ENCODE data around the gene PLEKHJ1.

PLEKHJ1 gene

DNA sequence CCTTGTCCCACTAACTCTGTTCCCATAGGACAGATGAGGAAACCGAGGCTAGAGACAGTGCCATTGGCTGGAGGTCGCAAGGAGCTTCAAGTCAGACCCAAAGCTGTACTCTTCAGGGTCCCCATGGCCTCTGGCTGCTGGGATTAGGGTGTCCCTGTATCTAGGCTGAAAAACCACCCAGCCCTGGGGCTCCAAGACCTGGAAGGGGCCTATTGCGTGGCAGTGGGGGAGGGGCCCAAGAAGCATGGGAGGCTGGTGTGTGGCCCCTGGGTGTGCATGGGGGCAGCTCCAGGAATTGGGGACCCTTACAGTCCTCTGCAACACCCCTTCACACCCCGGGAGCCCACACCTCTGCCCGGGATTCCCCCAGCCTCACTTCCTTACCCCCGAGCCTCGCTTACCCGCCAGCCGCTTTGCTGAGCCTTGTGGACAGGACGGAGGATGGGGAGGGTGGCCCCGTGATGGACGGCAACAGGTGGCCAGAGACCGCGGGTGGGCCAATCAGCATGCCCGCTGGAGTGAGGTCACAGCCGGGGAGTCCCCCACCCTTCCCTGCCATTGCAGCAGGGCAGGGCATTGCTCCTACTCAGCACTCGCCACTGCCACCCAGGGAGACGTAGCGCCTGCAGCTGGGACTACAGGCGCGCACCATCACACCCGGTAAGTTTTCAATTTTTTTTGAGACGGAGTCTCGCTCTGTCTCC, 20.0 kb upstream of the PLEKHJ1 start, which contains the start of gene JSRP1:
JSRP1 (minus strand) TSS at position 436 of the 704 bp plus-strand sequence. CDS start 1,103 bp downstream, outside the sequence.
- Histone ChIP-seq H3K9me3 (ENCODE audit: insufficient read depth, low read length) (no peaks in the 10 kb centered on the region), H2AFZ (ENCODE audit: low read depth, low read length) (peak within 1 kb of the TSS; percentile 84; the same call in 1 of the 2 replicates), H3K9ac (ENCODE audit: low read length) (peak within 1 kb of the TSS; percentile 59), H3K36me3 (replicated peaks; ENCODE audit: low read depth, low read length) (peaks cover 7% of the 10 kb centered on the region), H3K4me1 (ENCODE audit: low read length) (peaks cover 29% of the 10 kb centered on the region), H4K20me1 (ENCODE audit: insufficient read depth, low read length) (no peaks in the 10 kb centered on the region), H3K79me2 (ENCODE audit: low read length) (no peaks in the 10 kb centered on the region), H3K4me2 (ENCODE audit: low read length) (peak within 1 kb of the TSS; percentile 85), H3K27me3 (ENCODE audit: low read depth, low read length) (no peaks in the 10 kb centered on the region), H3K4me3 (ENCODE audit: low read length) (peak within 1 kb of the TSS; percentile 79), H3K27ac (ENCODE audit: low read length) (peak within 1 kb of the TSS; percentile 2; the same call in 1 of the 2 replicates)
- TF ChIP-seq, protein P1, sequence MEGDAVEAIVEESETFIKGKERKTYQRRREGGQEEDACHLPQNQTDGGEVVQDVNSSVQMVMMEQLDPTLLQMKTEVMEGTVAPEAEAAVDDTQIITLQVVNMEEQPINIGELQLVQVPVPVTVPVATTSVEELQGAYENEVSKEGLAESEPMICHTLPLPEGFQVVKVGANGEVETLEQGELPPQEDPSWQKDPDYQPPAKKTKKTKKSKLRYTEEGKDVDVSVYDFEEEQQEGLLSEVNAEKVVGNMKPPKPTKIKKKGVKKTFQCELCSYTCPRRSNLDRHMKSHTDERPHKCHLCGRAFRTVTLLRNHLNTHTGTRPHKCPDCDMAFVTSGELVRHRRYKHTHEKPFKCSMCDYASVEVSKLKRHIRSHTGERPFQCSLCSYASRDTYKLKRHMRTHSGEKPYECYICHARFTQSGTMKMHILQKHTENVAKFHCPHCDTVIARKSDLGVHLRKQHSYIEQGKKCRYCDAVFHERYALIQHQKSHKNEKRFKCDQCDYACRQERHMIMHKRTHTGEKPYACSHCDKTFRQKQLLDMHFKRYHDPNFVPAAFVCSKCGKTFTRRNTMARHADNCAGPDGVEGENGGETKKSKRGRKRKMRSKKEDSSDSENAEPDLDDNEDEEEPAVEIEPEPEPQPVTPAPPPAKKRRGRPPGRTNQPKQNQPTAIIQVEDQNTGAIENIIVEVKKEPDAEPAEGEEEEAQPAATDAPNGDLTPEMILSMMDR (IDR thresholded peaks at IDR 0.05; ENCODE audit: low read depth, low read length) = peak; percentile 12; the same call in 1 of the 2 replicates
- TF ChIP-seq EZH2phosphoT487 (IDR thresholded peaks at IDR 0.05; ENCODE audit: low read depth) = no peak

- Histone ChIP-seq H3K79me2 (ENCODE audit: low read length) (no peaks in the 10 kb centered on the region), H2AFZ (ENCODE audit: low read depth, low read length) (no peak overlapping the region), H3K9me3 (ENCODE audit: insufficient read depth, low read length) (no peaks in the 10 kb centered on the region), H3K36me3 (replicated peaks; ENCODE audit: low read depth, low read length) (peaks cover 11% of the 10 kb centered on the region), H3K27me3 (ENCODE audit: low read depth, low read length) (no peaks in the 10 kb centered on the region), H3K4me3 (ENCODE audit: low read length) (peak overlapping the region; percentile 79), H3K9ac (ENCODE audit: low read length) (peak overlapping the region; percentile 59; the same call in 1 of the 2 replicates), H4K20me1 (ENCODE audit: insufficient read depth, low read length) (no peaks in the 10 kb centered on the region), H3K4me1 (ENCODE audit: low read length) (peaks cover 29% of the 10 kb centered on the region), H3K4me2 (ENCODE audit: low read length) (peak overlapping the region; percentile 85), H3K27ac (ENCODE audit: low read length) (no peak overlapping the region; the same call in 1 of the 2 replicates)
- TF ChIP-seq, protein P1 (IDR thresholded peaks at IDR 0.05; ENCODE audit: low read depth, low read length) = no peak
- TF ChIP-seq EZH2phosphoT487 (IDR thresholded peaks at IDR 0.05; ENCODE audit: low read depth) = no peak
These were observed 19.1 kb upstream of the PLEKHJ1 start for GRCh38 chr19:2255112-2255845.

DNA sequence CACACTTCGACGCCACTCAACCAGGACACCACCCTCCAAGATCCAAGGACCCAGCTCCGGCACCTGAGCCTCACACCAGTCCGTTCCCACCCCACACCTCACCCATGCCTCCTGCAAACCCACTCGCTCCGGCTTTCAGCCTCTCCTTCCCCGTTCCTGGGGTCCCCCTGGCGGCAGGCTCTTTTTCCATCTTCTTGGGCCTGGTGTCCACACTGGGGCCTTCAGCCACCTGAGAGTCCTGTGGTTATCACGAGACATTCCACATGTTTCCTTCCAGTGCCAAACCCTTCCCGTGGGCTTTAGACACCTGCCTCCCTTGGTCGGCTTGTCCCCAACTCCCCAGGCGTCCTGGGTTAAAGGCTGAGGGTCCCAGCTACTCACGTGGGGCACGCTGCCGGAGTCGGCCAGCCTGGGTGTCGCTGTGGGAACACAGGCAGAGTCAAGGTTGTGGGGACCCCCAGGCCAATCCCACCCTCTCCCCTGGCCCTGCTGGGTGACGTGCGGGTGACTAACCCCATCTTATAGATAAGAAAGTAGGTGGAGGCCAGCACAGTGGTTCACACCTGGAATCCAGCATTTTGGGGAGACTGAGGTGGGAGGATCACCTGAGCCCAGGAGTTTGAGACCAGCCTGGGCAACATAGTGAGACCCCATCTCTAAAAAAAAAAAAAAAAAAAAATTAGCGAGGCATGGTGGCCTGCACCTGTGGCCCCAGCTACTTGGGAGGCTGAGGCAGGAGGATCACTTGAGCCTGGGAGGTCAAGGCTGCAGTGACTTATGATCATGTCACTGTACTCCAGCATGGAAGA, 18.1 kb upstream of the PLEKHJ1 start:
- no peaks in the 10 kb centered on the region for H4K20me1 ChIP-seq (ENCODE audit: insufficient read depth, low read length)
- H3K9me3 ChIP-seq (ENCODE audit: insufficient read depth, low read length) = no peaks in the 10 kb centered on the region
- no peaks in the 10 kb centered on the region for H3K79me2 ChIP-seq (ENCODE audit: low read length)
- no peak overlapping the region for H2AFZ ChIP-seq (ENCODE audit: low read depth, low read length)
- H3K9ac ChIP-seq (ENCODE audit: low read length) = no peak overlapping the region
- peaks cover 29% of the 10 kb centered on the region for H3K4me1 ChIP-seq (ENCODE audit: low read length)
- no peak overlapping the region for H3K4me3 ChIP-seq (ENCODE audit: low read length)
- TF ChIP-seq EZH2phosphoT487 (IDR thresholded peaks at IDR 0.05; ENCODE audit: low read depth) = no peak
- H3K27me3 ChIP-seq (ENCODE audit: low read depth, low read length) = no peaks in the 10 kb centered on the region
- no peak overlapping the region for H3K4me2 ChIP-seq (ENCODE audit: low read length)
- H3K36me3 ChIP-seq (replicated peaks; ENCODE audit: low read depth, low read length) = peaks cover 18% of the 10 kb centered on the region
- no peak overlapping the region for H3K27ac ChIP-seq (ENCODE audit: low read length)

- Histone ChIP-seq H3K9me3 (ENCODE audit: insufficient read depth, low read length) (no peaks in the 10 kb centered on the region), H3K27ac (ENCODE audit: low read length) (no peak overlapping the region), H3K79me2 (ENCODE audit: low read length) (no peaks in the 10 kb centered on the region), H3K4me3 (ENCODE audit: low read length) (no peak overlapping the region), H3K36me3 (replicated peaks; ENCODE audit: low read depth, low read length) (peaks cover 22% of the 10 kb centered on the region), H4K20me1 (ENCODE audit: insufficient read depth, low read length) (peaks cover 4% of the 10 kb centered on the region; the same call in 1 of the 2 replicates), H3K27me3 (ENCODE audit: low read depth, low read length) (no peaks in the 10 kb centered on the region), H2AFZ (ENCODE audit: low read depth, low read length) (no peak overlapping the region), H3K9ac (ENCODE audit: low read length) (no peak overlapping the region), H3K4me2 (ENCODE audit: low read length) (no peak overlapping the region), H3K4me1 (ENCODE audit: low read length) (peaks cover 25% of the 10 kb centered on the region)
- TF ChIP-seq, protein P1 (IDR thresholded peaks at IDR 0.05; ENCODE audit: low read depth, low read length) = peak; percentile 34; the same call in 1 of the 2 replicates
- TF ChIP-seq EZH2phosphoT487 (IDR thresholded peaks at IDR 0.05; ENCODE audit: low read depth) = no peak
These were observed 17.3 kb upstream of the PLEKHJ1 start for GRCh38 chr19:2253106-2254063.
